Urinary bladder (tissue), 4 donors: ENCODE results near the gene BLVRA. TPM values are rescaled to one million over a fixed set of nuclear protein-coding genes. Genes with fewer than 3 reads are reported as not detected.
"Not testable (repeated sequence)": the region's sequence is repeated elsewhere in the genome, so short reads cannot be mapped to it uniquely, and the experiment has no call there.

ENCODE experiments used
- DNase-seq: peaks from one replicate; pipeline ENCODE4 v3.0.0-alpha.2; 2015; ENCODE audit errors: extremely low spot score
- H3K27ac ChIP-seq: one replicate; pipeline ENCODE4 v1.5.1; 2013; ENCODE audit warnings: low read depth, mild to moderate bottlenecking, moderate library complexity
- H3K36me3 ChIP-seq: one replicate; pipeline ENCODE4 v1.6.1; 2013; ENCODE audit warnings: mild to moderate bottlenecking, moderate library complexity; ENCODE audit not compliant: insufficient read depth
- H3K4me1 ChIP-seq: one replicate; pipeline ENCODE4 v1.6.1; 2013; ENCODE audit warnings: mild to moderate bottlenecking, moderate library complexity; ENCODE audit not compliant: insufficient read depth
- H3K4me3 ChIP-seq: one replicate; pipeline ENCODE4 v1.5.1; 2013; ENCODE audit warnings: low read depth, low read length
- WGBS: extraction: QIAGEN DNeasy Blood & Tissue Kit; methylation state at CpG from one replicate; pipeline ENCODE4 v1.1.7; 2013; 5-methylcytosine and 5-hydroxymethylcytosine counted together
- polyA plus RNA-seq: library from polyadenylated mRNA; stranded (reverse); fragments of 200-250 nt; gene quantifications from one replicate; pipeline ENCODE4 v1.2.3, GENCODE V29; 2013
- total RNA-seq: library from RNA; depleted of rRNA; stranded (reverse); fragments of >200 nt; gene quantifications from one replicate; pipeline ENCODE4 v1.2.3, GENCODE V29; 2014
- donor health status: healthy with polysubstance abuse.
- donor health status: healthy.

Gene BLVRA
- total and polyA plus RNA-seq, 2 donors: 16.2 to 60.2 TPM

- H3K4me1 ChIP-seq, H3K27ac ChIP-seq, DNase-seq, H3K4me3 ChIP-seq, H3K36me3 ChIP-seq: not testable (repeated sequence)
- WGBS: 66% methylated on average over 18 of the region's 18 CpGs
Measured at GRCh38 chr7:43734575-43735332, 23.7 kb upstream of the BLVRA start.

GRCh38 chr7:43735403-43735801 is 23.1 kb upstream of the BLVRA start:
- no peak overlapping the region for H3K27ac ChIP-seq
- WGBS: 94% methylated on average over 1 of the region's 1 CpG
- H3K4me1 ChIP-seq: no peaks in the 10 kb centered on the region
- H3K4me3 ChIP-seq: no peak overlapping the region
- H3K36me3 ChIP-seq: no peaks in the 10 kb centered on the region
- DNase-seq: no peak

GRCh38 chr7:43735802-43736603 is 22.5 kb upstream of the BLVRA start:
- no peak overlapping the region for H3K27ac ChIP-seq
- WGBS: 47% methylated on average over 2 of the region's 2 CpGs
- H3K4me1 ChIP-seq: no peaks in the 10 kb centered on the region
- no peaks in the 10 kb centered on the region for H3K36me3 ChIP-seq
- no peak overlapping the region for H3K4me3 ChIP-seq
- DNase-seq: no peak

- H3K4me1 ChIP-seq: no peaks in the 10 kb centered on the region
- H3K4me3 ChIP-seq: no peak overlapping the region
- WGBS: 92% methylated on average over 6 of the region's 6 CpGs
- no peak overlapping the region for H3K27ac ChIP-seq
- no peak for DNase-seq
- H3K36me3 ChIP-seq: no peaks in the 10 kb centered on the region
Measured at GRCh38 chr7:43737467-43738127, 20.9 kb upstream of the BLVRA start.

GRCh38 chr7:43742692-43743091 is 15.8 kb upstream of the BLVRA start:
- H3K4me3 ChIP-seq: no peak overlapping the region
- peaks cover 1% of the 10 kb centered on the region for H3K4me1 ChIP-seq
- no peaks in the 10 kb centered on the region for H3K36me3 ChIP-seq
- no peak for DNase-seq
- no peak overlapping the region for H3K27ac ChIP-seq

GRCh38 chr7:43747328-43748105 is 11.0 kb upstream of the BLVRA start:
- Histone ChIP-seq H3K4me1 (peaks cover 1% of the 10 kb centered on the region), H3K36me3 (no peaks in the 10 kb centered on the region), H3K27ac (no peak overlapping the region), H3K4me3 (no peak overlapping the region)
- no peak for DNase-seq
- WGBS: 86% methylated on average over 9 of the region's 9 CpGs

- Histone ChIP-seq H3K4me3 (no peak overlapping the region), H3K36me3 (no peaks in the 10 kb centered on the region), H3K4me1 (peaks cover 1% of the 10 kb centered on the region), H3K27ac (no peak overlapping the region)
- DNase-seq: no peak
- 66% methylated on average over 5 of the region's 5 CpGs for WGBS
Measured at GRCh38 chr7:43749383-43749940, 9.0 kb upstream of the BLVRA start.

- no peaks in the 10 kb centered on the region for H3K36me3 ChIP-seq
- H3K27ac ChIP-seq: no peak overlapping the region
- no peak overlapping the region for H3K4me3 ChIP-seq
- WGBS: 58% methylated on average over 14 of the region's 14 CpGs
- H3K4me1 ChIP-seq: peaks cover 1% of the 10 kb centered on the region
- DNase-seq: no peak
Measured at GRCh38 chr7:43750016-43750887, 8.2 kb upstream of the BLVRA start.

GRCh38 chr7:43752411-43752810 is 6.1 kb upstream of the BLVRA start:
- no peak overlapping the region for H3K4me3 ChIP-seq
- peaks cover 1% of the 10 kb centered on the region for H3K4me1 ChIP-seq
- WGBS: 79% methylated on average over 3 of the region's 3 CpGs
- H3K27ac ChIP-seq: no peak overlapping the region
- H3K36me3 ChIP-seq: no peaks in the 10 kb centered on the region
- no peak for DNase-seq

GRCh38 chr7:43753271-43753810 is 5.1 kb upstream of the BLVRA start:
- DNase-seq: no peak
- WGBS: 79% methylated on average over 1 of the region's 1 CpG
- Histone ChIP-seq H3K4me1 (no peaks in the 10 kb centered on the region), H3K4me3 (no peak overlapping the region), H3K27ac (no peak overlapping the region), H3K36me3 (no peaks in the 10 kb centered on the region)

GRCh38 chr7:43753843-43754242 is 4.6 kb upstream of the BLVRA start:
- Histone ChIP-seq H3K36me3 (no peaks in the 10 kb centered on the region), H3K4me1 (no peaks in the 10 kb centered on the region), H3K27ac (no peak overlapping the region), H3K4me3 (no peak overlapping the region)
- WGBS: 88% methylated on average over 3 of the region's 3 CpGs
- no peak for DNase-seq

- H3K4me3 ChIP-seq: no peak overlapping the region
- no peaks in the 10 kb centered on the region for H3K4me1 ChIP-seq
- WGBS: 85% methylated on average over 4 of the region's 4 CpGs
- H3K36me3 ChIP-seq: no peaks in the 10 kb centered on the region
- no peak overlapping the region for H3K27ac ChIP-seq
- DNase-seq: no peak
Measured at GRCh38 chr7:43754596-43754995, 3.9 kb upstream of the BLVRA start.
